Stimulated activated CD8-positive, alpha-beta memory T cell treated with anti-CD3 and anti-CD28 coated beads, Interleukin-12 subunit alpha, Interleukin-12 subunit beta, amount 100 ng/mL, for 4 hours (primary cell): ENCODE data around the gene MAGEH1.
"Not testable (repeated sequence)": the region's sequence is repeated elsewhere in the genome, so short reads cannot be mapped to it uniquely, and the experiment has no call there.

Source experiments
- DNase-seq: peaks from one replicate; pipeline ENCODE4 v3.0.0-alpha.2; 2020; ENCODE audit warnings: low read depth

Gene MAGEH1, protein sequence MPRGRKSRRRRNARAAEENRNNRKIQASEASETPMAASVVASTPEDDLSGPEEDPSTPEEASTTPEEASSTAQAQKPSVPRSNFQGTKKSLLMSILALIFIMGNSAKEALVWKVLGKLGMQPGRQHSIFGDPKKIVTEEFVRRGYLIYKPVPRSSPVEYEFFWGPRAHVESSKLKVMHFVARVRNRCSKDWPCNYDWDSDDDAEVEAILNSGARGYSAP

DNA sequence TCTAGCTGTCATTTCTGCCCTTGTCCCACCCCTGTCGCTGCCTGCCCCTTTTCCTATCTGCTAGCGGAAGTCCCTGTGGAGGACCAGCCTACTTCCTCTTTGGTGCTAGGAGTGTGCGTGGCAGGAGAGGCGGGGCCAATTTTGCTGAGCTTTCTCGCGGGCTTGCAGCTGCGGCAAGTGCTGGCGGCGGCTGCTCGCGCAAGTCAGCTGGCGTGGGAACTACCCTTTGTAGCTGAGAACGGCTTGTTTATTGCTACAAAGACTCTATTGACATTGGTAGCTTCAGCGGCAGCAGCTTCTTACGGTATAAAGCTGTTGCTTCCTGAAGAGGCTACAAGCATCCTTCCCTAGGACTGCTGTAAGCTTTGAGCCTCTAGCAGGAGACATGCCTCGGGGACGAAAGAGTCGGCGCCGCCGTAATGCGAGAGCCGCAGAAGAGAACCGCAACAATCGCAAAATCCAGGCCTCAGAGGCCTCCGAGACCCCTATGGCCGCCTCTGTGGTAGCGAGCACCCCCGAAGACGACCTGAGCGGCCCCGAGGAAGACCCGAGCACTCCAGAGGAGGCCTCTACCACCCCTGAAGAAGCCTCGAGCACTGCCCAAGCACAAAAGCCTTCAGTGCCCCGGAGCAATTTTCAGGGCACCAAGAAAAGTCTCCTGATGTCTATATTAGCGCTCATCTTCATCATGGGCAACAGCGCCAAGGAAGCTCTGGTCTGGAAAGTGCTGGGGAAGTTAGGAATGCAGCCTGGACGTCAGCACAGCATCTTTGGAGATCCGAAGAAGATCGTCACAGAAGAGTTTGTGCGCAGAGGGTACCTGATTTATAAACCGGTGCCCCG lies at the start of gene MAGEH1:
TSS of gene MAGEH1 (plus strand) at position 138 of the 843 bp plus-strand sequence. CDS start at position 386, 248 bp downstream.
- peak; percentile 59 for DNase-seq

DNA sequence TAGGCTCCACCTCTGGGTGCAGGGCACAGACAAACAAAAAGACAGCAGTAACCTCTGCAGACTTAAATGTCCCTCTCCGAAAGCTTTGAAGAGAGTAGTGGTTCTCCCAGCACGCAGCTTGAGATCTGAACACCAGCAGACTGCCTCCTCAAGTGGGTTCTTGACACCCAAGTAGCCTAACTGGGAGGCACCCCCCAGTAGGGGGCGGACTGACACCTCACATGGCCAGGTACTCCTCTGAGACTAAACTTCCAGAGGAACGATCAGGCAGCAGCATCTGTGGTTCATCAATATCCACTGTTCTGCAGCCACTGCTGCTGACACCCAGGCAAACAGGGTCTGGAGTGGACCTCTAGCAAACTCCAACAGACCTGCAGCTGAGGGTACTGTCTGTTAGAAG lies 24.8 kb upstream of the MAGEH1 start:
- not testable (repeated sequence) for DNase-seq

DNA sequence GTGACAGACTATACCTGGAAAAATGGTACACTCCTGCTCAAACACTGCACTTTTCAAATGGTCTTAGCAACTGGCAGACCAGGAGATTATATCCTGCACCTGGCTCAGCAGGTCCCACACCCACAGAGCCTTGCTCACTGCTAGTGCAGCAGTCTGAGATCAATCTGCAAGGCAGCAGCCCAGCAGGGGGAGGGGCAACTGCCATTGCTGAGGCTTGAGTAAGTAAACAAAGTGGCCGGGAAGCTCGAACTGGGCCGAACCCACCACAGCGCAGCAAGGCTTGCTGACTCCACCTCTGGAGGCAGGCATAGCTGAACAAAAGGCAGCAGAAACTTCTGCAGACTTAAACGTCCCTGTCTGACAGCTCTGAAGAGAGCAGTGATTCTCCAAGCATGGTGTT lies 8.5 kb upstream of the MAGEH1 start:
- DNase-seq, result not testable (repeated sequence)

DNA sequence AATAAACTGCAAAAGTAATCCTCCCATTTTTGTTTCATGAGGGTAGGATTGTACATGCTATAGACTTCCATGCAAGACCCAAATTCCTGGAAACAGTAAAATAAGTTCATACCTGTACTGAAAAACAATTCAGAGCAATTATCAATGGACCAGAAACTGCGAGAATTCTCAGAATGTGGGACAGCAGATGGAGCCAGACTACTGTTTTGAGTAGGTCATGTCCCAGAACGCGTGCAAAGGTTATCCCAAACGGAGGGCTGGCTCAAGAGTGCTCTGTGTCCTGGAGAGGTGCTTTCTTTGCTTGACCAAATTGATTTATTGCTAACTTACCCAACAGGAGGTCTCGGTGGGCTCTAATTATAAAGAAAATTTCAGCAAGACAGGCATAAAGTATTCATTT lies 1.7 kb upstream of the MAGEH1 start:
- DNase-seq, result no peak

DNA sequence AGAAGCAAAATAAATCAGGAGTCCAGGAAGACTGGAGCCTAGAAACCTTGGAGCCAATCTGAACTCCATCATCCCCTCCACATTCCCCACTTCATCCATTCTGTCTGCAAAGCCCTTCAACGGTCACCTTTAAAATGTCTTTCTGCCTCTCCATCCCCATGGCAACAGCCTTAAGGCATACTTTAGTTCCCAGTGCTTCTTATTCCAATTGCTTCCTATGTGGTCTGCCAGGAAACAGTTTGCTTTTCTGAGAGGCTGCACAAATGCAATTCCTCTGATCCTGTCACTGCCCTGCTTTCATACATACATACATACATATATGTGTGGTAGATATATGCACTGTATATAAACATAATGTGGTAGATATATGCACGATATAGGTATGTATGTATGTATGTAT lies 786 bp upstream of the MAGEH1 start:
- DNase-seq, result no peak

DNA sequence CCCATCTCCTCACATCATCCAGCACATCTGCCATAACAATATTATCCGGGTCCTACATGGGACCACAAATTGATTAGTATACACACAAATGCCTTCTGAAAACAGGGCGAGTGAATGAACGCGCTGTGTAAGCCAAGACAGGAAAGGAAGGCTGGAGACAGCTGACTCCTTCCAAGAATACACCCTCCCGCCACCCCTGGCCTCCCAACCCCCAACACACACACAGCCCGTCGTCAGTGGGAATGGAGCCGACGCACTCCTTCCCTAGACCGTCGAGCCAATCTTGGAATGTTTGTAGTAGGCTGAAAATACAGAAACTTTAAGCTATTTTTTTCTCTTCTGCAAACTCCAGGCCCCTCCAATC lies 319 bp upstream of the MAGEH1 start:
- no peak for DNase-seq

DNA sequence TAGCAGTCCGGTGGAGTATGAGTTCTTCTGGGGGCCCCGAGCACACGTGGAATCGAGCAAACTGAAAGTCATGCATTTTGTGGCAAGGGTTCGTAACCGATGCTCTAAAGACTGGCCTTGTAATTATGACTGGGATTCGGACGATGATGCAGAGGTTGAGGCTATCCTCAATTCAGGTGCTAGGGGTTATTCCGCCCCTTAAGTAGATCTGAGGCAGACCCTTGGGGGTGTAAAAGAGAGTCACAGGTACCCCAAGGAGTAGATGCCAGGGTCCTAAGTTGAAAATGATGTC lies 852 bp downstream of the MAGEH1 start:
- DNase-seq, result no peak

DNA sequence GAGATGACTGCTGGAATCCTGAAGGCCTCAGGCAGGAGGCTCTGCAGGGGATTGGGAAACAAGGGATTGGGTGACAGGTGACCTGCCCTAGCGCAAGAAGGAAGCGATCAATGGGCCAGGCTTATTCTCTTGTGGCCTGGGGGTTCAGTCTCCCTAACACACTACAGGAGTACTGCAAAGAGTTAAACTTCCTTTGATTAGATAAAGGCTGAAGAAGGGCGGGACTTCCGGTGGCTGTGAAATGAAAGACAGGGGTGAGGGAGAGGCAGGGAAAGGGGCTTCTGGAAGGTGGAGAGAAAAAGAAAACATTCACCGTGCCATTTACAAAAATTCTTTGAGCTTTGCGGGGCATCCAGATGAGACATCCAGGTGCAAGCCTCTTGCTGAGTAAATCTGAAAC lies 3.8 kb downstream of the MAGEH1 start:
- DNase-seq, result not testable (repeated sequence)

DNA sequence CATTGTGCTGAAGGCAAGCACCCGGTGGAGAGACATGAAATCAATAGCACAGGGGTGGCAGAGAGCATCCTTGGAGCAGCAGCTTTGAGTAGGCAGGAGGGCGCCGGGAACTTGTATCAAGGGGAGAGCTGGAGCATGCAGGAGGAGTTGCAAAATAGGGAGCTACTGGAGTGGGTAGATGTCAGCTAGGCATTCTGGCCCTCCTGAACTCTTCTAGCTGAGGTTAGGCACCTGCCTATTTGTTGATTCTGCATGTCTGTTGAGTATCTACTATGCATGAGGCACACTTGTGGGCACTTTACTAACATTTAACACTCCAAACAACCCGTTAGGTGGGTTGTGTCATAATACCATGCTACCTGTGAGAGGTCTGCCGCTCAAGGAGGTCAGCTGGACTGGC lies 7.5 kb downstream of the MAGEH1 start:
- not testable (repeated sequence) for DNase-seq

DNA sequence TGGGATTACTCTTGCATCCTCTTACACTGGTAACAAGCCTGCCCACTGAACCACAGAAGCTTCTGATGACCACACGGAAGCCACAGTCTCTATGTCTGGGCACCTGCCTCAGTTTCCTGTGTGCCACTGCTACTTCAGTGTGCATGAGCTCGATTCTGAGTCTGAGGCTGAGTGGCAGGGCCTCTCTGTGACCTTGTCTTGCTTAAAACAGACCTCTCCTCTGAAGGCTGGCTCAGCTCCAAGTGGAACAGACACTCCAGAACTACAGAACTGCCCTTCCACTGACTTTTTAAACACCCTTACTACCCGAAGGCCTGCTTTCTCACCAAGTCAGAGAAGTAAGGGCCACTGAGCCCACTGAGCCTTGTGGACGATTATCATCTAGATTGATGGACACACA lies 8.0 kb downstream of the MAGEH1 start:
- not testable (repeated sequence) for DNase-seq

DNA sequence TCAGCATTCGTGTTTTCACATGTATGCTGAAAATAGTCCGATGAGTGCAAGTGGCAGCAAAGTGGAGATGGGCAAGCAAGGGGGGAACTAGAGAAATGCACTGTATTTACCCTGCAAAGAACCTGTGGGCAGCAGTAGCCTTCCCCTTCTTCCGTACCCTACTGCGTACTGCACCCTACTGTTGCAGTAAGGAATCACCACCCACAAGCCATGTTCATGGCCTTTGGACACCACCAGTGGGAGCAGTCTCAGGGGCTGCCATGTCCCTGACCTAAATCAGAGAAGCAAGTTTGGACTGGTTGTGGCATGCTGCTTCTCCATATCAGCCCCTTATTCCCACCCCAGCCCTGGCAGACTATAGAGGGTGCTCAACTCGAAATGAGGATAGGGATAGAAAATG lies 12.1 kb downstream of the MAGEH1 start:
- not testable (repeated sequence) for DNase-seq

DNA sequence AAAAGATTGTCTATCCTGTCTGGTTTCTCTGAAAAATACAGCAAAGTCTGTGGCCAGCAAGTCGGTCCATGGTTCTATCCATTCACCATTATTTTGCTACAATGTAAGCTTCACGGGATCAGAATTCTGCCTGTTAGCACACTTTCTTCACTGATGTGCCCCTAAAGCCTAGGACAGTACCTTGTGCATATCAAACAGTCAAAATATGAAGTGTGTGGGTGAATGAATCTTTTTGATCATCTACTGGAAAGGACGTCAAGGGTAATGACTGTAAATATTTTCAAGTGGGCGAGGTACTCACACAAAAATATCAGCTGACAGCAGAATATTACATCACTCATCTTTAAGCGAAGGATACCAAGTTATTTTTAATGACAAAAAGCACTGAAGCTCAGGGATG lies 13.2 kb downstream of the MAGEH1 start:
- DNase-seq, result not testable (repeated sequence)

DNA sequence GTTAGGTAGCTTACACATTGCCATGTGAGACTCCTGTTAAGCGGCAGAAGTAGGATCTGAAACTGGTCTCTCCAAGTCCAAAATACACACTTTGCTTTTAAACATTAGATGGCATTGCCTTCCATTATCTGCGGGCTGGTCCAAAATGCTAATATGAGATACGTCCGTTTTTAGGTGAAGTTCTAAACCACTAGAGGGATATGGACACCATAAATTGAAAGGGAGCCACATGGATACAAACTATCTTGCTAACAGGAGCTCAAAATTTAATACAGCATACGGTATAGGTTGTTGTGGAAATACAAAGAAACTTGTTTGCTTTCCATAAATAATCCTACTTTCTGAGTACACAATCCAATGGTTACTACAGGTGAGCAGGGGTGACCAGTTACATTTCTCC lies 13.9 kb downstream of the MAGEH1 start:
- DNase-seq, result not testable (repeated sequence)

DNA sequence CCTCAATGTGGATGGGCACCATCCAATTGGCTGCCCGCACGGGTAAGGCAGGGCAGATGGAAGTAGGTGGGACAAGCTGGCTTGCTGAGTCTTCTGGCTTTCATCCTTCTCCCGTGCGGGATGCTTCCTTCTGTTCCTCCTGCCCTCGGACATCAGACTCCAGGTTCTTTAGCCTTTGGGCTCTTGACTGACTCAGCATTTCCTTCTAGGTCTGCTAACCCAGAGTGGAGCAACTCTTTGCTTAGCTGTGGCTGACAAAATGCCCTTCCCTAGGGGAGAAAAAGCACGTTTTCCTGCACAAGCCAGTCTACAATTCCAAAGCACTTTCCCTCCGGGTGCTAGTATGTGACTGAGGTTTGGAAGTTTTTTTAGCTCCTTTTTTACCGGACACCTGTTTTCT lies 28.0 kb downstream of the MAGEH1 start:
- not testable (repeated sequence) for DNase-seq

DNA sequence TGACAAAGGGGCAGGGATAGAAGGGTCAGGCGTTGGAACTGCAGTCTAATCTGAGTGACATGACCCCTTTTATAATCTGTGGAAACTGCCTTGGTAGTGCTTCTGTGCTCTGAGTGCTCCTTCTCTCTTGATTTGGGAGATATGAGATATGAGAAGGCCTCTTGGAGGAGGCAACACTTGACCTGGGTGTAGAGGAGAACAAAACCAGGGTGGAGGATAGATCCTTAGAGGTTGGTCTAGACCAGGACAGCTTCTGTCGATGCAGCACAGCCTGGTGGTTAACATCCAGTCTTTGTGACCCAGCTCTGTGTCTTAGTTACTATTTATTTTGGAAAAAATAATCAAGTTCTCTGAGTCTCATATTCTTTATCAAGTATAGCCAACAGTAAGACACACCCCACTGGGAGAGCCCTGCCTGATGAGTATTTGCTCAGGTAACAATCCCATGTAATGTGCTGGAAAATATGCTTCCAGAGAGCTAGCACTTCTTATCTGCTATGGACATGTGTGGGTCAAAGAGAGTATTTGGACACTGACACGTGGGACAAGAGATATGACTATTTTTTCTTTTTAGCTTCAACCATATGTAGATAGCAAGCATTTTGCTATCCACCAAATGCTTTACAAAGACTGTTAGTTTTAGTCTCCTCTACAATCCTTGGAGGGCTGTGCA lies 28.6 kb downstream of the MAGEH1 start:
- no peak for DNase-seq

DNA sequence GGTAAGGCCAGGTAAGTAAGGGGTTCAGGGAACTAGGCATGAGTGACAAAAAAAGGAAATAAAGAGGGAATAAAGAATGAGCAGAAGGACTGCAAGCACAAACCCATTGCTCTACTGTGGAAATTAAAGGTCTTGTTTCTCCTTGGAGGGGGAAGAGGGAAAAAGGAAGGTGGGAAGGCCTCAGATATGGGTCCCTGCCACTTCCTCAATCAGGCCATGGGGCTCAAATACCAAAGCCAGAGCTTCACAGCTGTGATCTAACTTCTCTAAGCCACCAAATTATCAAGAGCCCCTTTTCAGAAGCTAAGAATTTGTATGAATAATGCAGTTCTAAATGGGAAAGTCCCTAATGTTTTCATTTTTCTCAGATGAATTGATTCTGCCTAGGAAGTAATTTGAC lies 33.0 kb downstream of the MAGEH1 start:
- DNase-seq, result no peak

DNA sequence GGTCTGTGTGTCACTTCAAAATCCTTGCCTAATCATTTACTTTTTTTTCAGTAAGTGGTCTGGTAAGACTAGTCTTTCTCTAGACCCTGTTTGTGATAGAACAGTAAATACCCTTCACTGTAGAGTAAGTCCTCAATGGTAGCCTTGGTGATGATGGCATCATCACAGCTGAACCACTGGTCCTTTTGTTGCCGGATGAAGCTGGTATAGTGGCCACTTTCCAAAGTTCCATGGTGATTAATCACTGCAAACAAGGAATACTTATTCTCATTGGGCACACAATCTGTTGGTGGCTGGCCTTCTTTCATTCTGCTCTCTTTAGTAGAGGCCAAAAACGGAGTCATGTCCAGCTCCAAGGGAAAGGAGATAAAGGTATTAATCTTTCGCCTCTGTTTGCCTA lies 34.8 kb downstream of the MAGEH1 start:
- DNase-seq, result no peak

DNA sequence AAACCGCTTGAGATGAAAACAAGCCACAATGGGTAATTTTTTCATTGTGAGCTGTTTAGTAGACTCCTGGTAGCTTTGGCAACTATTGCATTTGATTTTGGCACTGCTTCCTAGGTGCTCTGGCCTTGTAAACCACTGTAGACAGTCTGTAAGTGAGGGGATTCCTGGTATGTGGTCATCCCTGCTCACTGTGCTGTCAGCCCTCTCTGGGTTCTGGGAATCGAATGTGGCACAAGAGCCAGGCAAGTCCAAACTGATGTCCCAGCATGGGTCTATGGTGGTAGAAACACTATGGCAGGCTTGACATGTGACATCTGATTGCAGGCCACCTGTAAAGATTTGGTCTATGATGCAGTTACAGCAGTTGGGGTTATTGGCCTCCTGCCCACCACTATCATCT lies 35.2 kb downstream of the MAGEH1 start:
- DNase-seq, result no peak

DNA sequence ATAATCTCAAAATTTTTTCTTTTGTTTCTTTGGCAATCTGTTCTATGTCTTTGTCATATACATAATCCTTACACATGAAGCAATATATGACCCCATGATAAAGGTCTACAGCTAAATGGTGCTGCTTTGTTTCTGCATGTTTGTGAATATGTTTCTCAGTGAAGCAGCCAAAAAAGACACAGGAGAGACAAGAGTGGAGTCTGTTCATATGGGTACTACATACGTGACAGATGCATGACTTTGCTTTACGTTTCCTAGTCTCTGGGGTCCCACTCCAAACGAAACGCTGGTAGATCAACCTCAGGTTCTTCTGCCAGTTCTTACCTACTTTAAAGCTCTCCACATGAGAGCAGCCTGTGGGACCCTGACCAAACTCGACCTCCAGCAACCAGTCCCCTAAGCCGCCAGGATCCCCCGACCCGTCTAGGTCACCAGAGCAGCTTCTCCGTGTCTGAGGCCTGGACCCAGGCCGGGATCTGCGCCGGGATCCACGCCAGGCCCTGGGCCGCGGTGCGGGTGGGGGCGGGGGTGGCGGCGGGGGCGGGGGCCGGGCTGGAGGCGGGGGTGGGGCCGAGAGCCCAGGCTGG lies 36.2 kb downstream of the MAGEH1 start:
- no peak for DNase-seq

DNA sequence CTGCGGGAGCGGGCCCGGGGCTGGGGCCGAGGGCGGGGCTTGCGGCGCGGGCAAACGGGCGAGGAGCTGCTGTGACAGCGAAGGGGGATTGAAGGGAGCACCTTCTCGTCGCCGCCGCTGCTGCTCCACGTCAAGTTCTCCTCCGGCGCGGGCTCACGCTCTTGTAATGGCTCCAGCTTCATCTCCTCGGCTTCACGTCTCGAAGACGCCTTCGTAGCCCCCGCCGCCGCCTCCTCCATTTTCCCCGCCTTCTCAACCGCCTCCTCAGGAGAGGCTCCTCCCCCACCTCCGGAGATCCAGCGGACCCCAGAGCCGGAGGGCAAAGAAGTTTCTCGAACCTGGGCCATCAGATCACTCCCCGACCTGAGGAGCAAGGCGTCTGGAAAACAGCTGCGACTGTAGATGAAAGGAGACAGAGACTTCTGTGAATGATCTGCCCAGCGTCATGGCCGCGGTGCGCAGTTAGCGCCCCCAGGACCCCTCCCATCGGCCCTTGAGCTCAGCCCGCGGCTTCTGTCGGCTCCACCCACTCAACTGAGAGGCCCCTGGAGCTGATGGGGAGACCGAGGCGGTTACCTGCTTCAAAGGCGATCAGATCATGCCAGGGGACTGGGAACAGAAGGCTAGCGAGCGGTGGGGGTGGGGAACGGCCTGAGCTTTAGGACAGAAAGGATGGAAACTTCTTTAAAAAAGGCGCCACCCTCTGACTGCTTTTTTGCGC lies 36.8 kb downstream of the MAGEH1 start:
- DNase-seq, result peak; percentile 38

DNA sequence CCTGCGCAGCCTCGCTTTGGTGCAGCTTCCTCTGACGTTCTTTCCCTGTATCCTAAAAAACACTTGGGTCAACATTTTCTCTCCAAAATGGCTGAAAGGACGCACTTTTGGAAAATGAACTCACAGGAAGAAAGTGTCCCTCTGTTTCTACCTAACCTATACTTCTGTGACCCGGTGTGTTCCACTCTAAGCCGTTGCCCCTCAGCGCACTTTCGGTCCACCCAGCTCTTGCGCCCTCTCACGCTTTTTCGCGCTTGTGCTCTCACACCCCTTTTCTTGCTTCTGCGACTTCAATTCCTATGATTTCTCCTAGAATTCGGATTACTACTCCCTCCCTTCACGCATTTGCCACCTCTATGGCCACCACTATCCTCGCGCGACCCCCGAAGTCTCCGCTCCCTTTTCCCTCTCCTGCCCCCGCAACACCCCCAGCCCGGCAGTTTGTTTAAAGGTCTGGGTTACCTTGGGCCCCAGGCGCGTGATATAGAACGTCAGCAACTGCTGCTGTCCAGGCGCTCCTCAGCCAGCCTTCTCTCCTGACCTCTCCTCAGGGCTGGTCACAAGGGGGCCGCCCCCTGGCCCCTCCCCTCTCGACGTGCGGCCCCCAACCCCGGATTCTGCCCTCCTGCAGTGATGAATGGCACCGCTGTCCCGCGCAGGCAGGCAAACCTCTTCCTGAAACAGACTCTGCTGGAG lies 37.5 kb downstream of the MAGEH1 start, which contains the start of gene USP51:
TSS of gene USP51 (minus strand) at position 535 of the 696 bp plus-strand sequence. CDS start 909 bp downstream, outside the sequence.
- no peak for DNase-seq
